H1 (cell line): ENCODE results near the gene IGFL2.

Source experiments
- CBX8 ChIP-seq: fragments of 300-800, 300-1000 bp; sonication (generic); IDR thresholded peaks from 2 replicates; pipeline ENCODE4 v1.7.1; 2016; ENCODE audit warnings: low read depth, low read length, borderline replicate concordance
- CHD2 ChIP-seq: IDR thresholded peaks from 2 replicates; pipeline ENCODE4 v1.6.1; 2012; ENCODE audit warnings: low read length, improper control_type of control experiment
- CTCF ChIP-seq, 3 experiments: IDR thresholded peaks; 1 replicate in 2 of 3; 2 replicates in 1 of 3; pipeline versions ENCODE4 v1.5.1 to v1.6.1; 2011; ENCODE audit warnings: low read length in 3 of 3, mild to moderate bottlenecking in 3 of 3, inconsistent platforms in 2 of 3, low read depth in 1 of 3, moderate library complexity in 1 of 3; ENCODE audit not compliant: insufficient read depth in 1 of 3; ENCODE audit errors: control extremely low read depth in 1 of 3
- EP300 ChIP-seq, 2 experiments: IDR thresholded peaks; 1 replicate in 1 of 2; 2 replicates in 1 of 2; pipeline ENCODE4 v1.6.1; 2011 to 2012; ENCODE audit warnings: low read depth in 2 of 2, low read length in 2 of 2, mild to moderate bottlenecking in 2 of 2, borderline replicate concordance in 1 of 2, inconsistent platforms in 1 of 2, moderate library complexity in 1 of 2
- HDAC2 ChIP-seq, 2 experiments: fragments of 300-600 bp in 1 of 2; sonication (generic) in 1 of 2; IDR thresholded peaks; 2 replicates each; pipeline ENCODE4 v1.6.1; 2011 to 2012; ENCODE audit warnings: low read depth in 2 of 2, low read length in 2 of 2, mild to moderate bottlenecking in 2 of 2, moderate library complexity in 2 of 2, borderline replicate concordance in 1 of 2, inconsistent platforms in 1 of 2
- POLR2AphosphoS5 ChIP-seq: IDR thresholded peaks from 2 replicates; pipeline ENCODE4 v1.6.1; 2011; ENCODE audit warnings: low read depth, low read length
- SIN3A ChIP-seq, 2 experiments: IDR thresholded peaks in 1 of 2; conservative IDR thresholded peaks in 1 of 2; 2 replicates each; pipeline ENCODE4 v1.6.1; 2011 to 2012; ENCODE audit warnings: low read length in 2 of 2, improper control_type of control experiment in 1 of 2, low read depth in 1 of 2, mild to moderate bottlenecking in 1 of 2
- YY1 ChIP-seq: IDR thresholded peaks from 2 replicates; pipeline ENCODE4 v1.6.1; 2011; ENCODE audit warnings: low read depth, mild to moderate bottlenecking, low read length

- TF ChIP-seq CHD2 (no peak), CTCF (IDR thresholded peaks at IDR 0.05; ENCODE audit: control extremely low read depth in 1 of 3, insufficient read depth in 1 of 3, low read depth in 1 of 3, low read length in 3 of 3) (no peak), SIN3A (conservative IDR thresholded peaks at IDR 0.05 in 1 of 2, IDR thresholded peaks at IDR 0.05 in 1 of 2; ENCODE audit: low read depth in 1 of 2, low read length in 2 of 2) (no peak), YY1 (no peak), HDAC2 (IDR thresholded peaks at IDR 0.05; ENCODE audit: borderline replicate concordance in 1 of 2, low read depth in 2 of 2, low read length in 2 of 2) (no peak), POLR2AphosphoS5 (no peak), EP300 (IDR thresholded peaks at IDR 0.05; ENCODE audit: borderline replicate concordance in 1 of 2, low read depth in 2 of 2, low read length in 2 of 2) (no peak), CBX8 (no peak)
These were observed 11.6 kb downstream of the IGFL2 start for GRCh38 chr19:46159418-46160232.
